H1 (cell line): ENCODE data around the gene AKR1C3. TPM values are rescaled to one million over a fixed set of nuclear protein-coding genes. Genes with fewer than 3 reads are reported as not detected.

Experiments
- CTCF ChIA-PET: fragments of 300-600 bp; sonication (Branson Sonifier 250); formaldehyde crosslinking; loops from one replicate; lab custom pipeline; 2021; ENCODE audit not compliant: partially characterized antibody; lab: Charles Lee
- POLR2A ChIA-PET: fragments of 300-600 bp; sonication (Branson Sonifier 250); formaldehyde crosslinking; loops from one replicate; lab custom pipeline; 2021; ENCODE audit warnings: inconsistent platforms; ENCODE audit not compliant: partially characterized antibody; lab: Charles Lee
- DNase-seq, 2 experiments: peaks; one replicate each; pipeline versions ENCODE4 v3.0.0 to v3.0.0-alpha.2; 2010 to 2022; ENCODE audit warnings: low spot score in 2 of 2, low read depth in 1 of 2, mixed read lengths in 1 of 2
- FAIRE-seq: peaks from 2 replicates; lab custom pipeline; 2011; peaks lifted over from hg19 to GRCh38; lab: Jason Lieb, UNC
- H2AFZ ChIP-seq: 2 replicates; pipeline ENCODE4 v1.8.1; 2012; ENCODE audit warnings: low read length, inconsistent platforms
- H2AK5ac ChIP-seq: 2 replicates; pipeline ENCODE4 v1.6.1; 2013; ENCODE audit warnings: low read depth, low read length
- H2BK120ac ChIP-seq: replicated peaks from 2 replicates; pipeline ENCODE3; 2013; ENCODE audit warnings: low read depth, low read length, inconsistent platforms
- H2BK12ac ChIP-seq: 2 replicates; pipeline ENCODE4 v1.6.1; 2013; ENCODE audit warnings: low read depth, low read length
- H2BK15ac ChIP-seq: 2 replicates; pipeline ENCODE4 v1.6.1; 2013; ENCODE audit warnings: low read length
- H2BK20ac ChIP-seq: 2 replicates; pipeline ENCODE4 v1.6.1; 2013; ENCODE audit warnings: low read length
- H2BK5ac ChIP-seq: 2 replicates; pipeline ENCODE4 v1.6.1; 2013; ENCODE audit warnings: low read depth, low read length
- H3K14ac ChIP-seq: 2 replicates; pipeline ENCODE4 v1.6.1; 2013; ENCODE audit warnings: inconsistent platforms; ENCODE audit not compliant: insufficient read length
- H3K18ac ChIP-seq: 2 replicates; pipeline ENCODE4 v1.6.1; 2013; ENCODE audit warnings: low read length; ENCODE audit errors: extremely low read depth
- H3K23ac ChIP-seq: 2 replicates; pipeline ENCODE4 v1.6.1; 2013; ENCODE audit warnings: inconsistent platforms; ENCODE audit not compliant: insufficient read length
- H3K23me2 ChIP-seq: 2 replicates; pipeline ENCODE4 v1.6.1; 2013; ENCODE audit warnings: low read depth, low read length
- H3K27ac ChIP-seq: 2 replicates; pipeline ENCODE4 v1.6.1; 2011; ENCODE audit warnings: low read depth, low read length, inconsistent platforms
- H3K27me3 ChIP-seq, 4 experiments: replicated peaks in 1 of 4; 1 replicate in 1 of 4; 2 replicates in 3 of 4; pipeline versions ENCODE4 v1.6.1 to v1.8.1; 2011 to 2013; ENCODE audit warnings: low read length in 3 of 4, mild to moderate bottlenecking in 3 of 4, inconsistent platforms in 2 of 4, mixed read lengths in 2 of 4, moderate library complexity in 1 of 4; ENCODE audit not compliant: control insufficient read depth in 3 of 4, insufficient read depth in 3 of 4; ENCODE audit errors: extremely low read depth in 1 of 4
- H3K36me3 ChIP-seq, 4 experiments: 2 replicates each; pipeline versions ENCODE4 v1.6.1 to v1.8.1; 2011 to 2013; ENCODE audit warnings: mild to moderate bottlenecking in 4 of 4, low read length in 3 of 4, moderate library complexity in 2 of 4, control low read depth in 1 of 4, inconsistent platforms in 1 of 4; ENCODE audit not compliant: insufficient read depth in 4 of 4, control insufficient read depth in 2 of 4
- H3K4ac ChIP-seq: replicated peaks from 2 replicates; pipeline ENCODE3; 2013; ENCODE audit warnings: low read length, low read depth, mixed read lengths, inconsistent platforms; ENCODE audit not compliant: insufficient read length
- H3K4me1 ChIP-seq, 4 experiments: replicated peaks in 1 of 4; 1 replicate in 1 of 4; 2 replicates in 3 of 4; pipeline versions ENCODE4 v1.6.1 to v1.8.1; 2011 to 2013; ENCODE audit warnings: low read length in 3 of 4, inconsistent platforms in 2 of 4, mixed read lengths in 1 of 4; ENCODE audit not compliant: insufficient read depth in 4 of 4, control insufficient read depth in 3 of 4
- H3K4me2 ChIP-seq, 2 experiments: 2 replicates each; pipeline versions ENCODE4 v1.6.1 to v1.8.1; 2011 to 2013; ENCODE audit warnings: low read depth in 2 of 2, low read length in 2 of 2, control low read depth in 1 of 2, inconsistent platforms in 1 of 2, mild to moderate bottlenecking in 1 of 2; ENCODE audit not compliant: insufficient read depth in 1 of 2
- H3K4me3 ChIP-seq, 4 experiments: fragments of 200-600, 300-600 bp in 1 of 4; sonication (generic), shearing (Covaris generic), sonication (Bioruptor Twin) in 1 of 4; 2 replicates each; pipeline versions ENCODE4 v1.5.1 to v1.8.1; 2011 to 2016; ENCODE audit warnings: low read length in 4 of 4, low read depth in 3 of 4, control low read depth in 2 of 4, inconsistent platforms in 2 of 4, mild to moderate bottlenecking in 2 of 4, mixed read lengths in 1 of 4, moderate library complexity in 1 of 4; ENCODE audit not compliant: insufficient read depth in 2 of 4; ENCODE audit errors: extremely low read depth in 1 of 4
- H3K56ac ChIP-seq: replicated peaks from 2 replicates; pipeline ENCODE3; 2013; ENCODE audit warnings: low read depth, mild to moderate bottlenecking, mixed read lengths, low read length, inconsistent platforms; ENCODE audit not compliant: insufficient read length
- H3K79me1 ChIP-seq: 2 replicates; pipeline ENCODE4 v1.6.1; 2013; ENCODE audit warnings: low read depth, low read length, control low read depth
- H3K79me2 ChIP-seq, 2 experiments: 2 replicates each; pipeline versions ENCODE4 v1.6.1 to v1.8.1; 2012 to 2013; ENCODE audit warnings: low read length in 2 of 2, mild to moderate bottlenecking in 2 of 2, inconsistent platforms in 1 of 2; ENCODE audit not compliant: insufficient read depth in 2 of 2, control insufficient read depth in 1 of 2
- H3K9ac ChIP-seq, 4 experiments: replicated peaks in 1 of 4; 1 replicate in 1 of 4; 2 replicates in 3 of 4; pipeline versions ENCODE4 v1.6.1 to v1.8.1; 2011 to 2013; ENCODE audit warnings: low read depth in 3 of 4, low read length in 3 of 4, control low read depth in 2 of 4, mild to moderate bottlenecking in 2 of 4, moderate library complexity in 2 of 4, inconsistent platforms in 1 of 4; ENCODE audit errors: extremely low read depth in 1 of 4
- H3K9me3 ChIP-seq, 2 experiments: 2 replicates each; pipeline versions ENCODE4 v1.6.1 to v1.8.1; 2012 to 2013; ENCODE audit warnings: mild to moderate bottlenecking in 2 of 2, moderate library complexity in 2 of 2, control low read depth in 1 of 2, inconsistent platforms in 1 of 2, low read depth in 1 of 2, low read length in 1 of 2, mixed read lengths in 1 of 2; ENCODE audit not compliant: insufficient read depth in 2 of 2
- H4K20me1 ChIP-seq, 2 experiments: replicated peaks in 1 of 2; 2 replicates each; pipeline versions ENCODE3 to v1.8.1; 2011 to 2013; ENCODE audit warnings: inconsistent platforms in 2 of 2, low read length in 2 of 2, mild to moderate bottlenecking in 1 of 2; ENCODE audit not compliant: insufficient read depth in 2 of 2, control insufficient read depth in 1 of 2
- H4K5ac ChIP-seq: 2 replicates; pipeline ENCODE4 v1.6.1; 2013; ENCODE audit warnings: low read length, low read depth, mixed read lengths, inconsistent platforms; ENCODE audit not compliant: insufficient read length
- H4K8ac ChIP-seq: 2 replicates; pipeline ENCODE4 v1.8.0; 2013; ENCODE audit warnings: mild to moderate bottlenecking, moderate library complexity, low read length, inconsistent platforms; ENCODE audit not compliant: insufficient read depth; ENCODE audit errors: extremely low read depth
- H4K91ac ChIP-seq: replicated peaks from 2 replicates; pipeline ENCODE3; 2013; ENCODE audit warnings: low read length, mixed read lengths, inconsistent platforms; ENCODE audit not compliant: insufficient read length
- BCL11A ChIP-seq, 2 experiments: IDR thresholded peaks; one replicate each; pipeline ENCODE4 v1.6.1; 2011; ENCODE audit warnings: low read depth in 2 of 2, low read length in 2 of 2, mild to moderate bottlenecking in 2 of 2
- TEAD4 ChIP-seq: IDR thresholded peaks from 2 replicates; pipeline ENCODE4 v1.6.1; 2012; ENCODE audit warnings: low read depth, low read length, inconsistent platforms, mixed read lengths
- WGBS, 2 experiments: shearing (Covaris generic) in 1 of 2; methylation state at CpG; one replicate each; pipeline versions ENCODE4 v1.1.6 to v1.1.7; 2013 to 2015; ENCODE audit warnings: low lambda C conversion rate in 2 of 2, mixed read lengths in 2 of 2, inconsistent platforms in 1 of 2, low coverage in 1 of 2, missing lambda C conversion rate in 1 of 2; ENCODE audit not compliant: insufficient replicate concordance in 2 of 2, insufficient coverage in 1 of 2, insufficient read length in 1 of 2; ENCODE audit errors: extremely low coverage in 1 of 2, missing lambda C conversion rate in 1 of 2; 5-methylcytosine and 5-hydroxymethylcytosine counted together
- polyA plus RNA-seq, 7 experiments: library from polyadenylated mRNA; depleted of rRNA in 3 of 7; stranded (reverse) in 5 of 7; unstranded in 2 of 7; fragments of >200 nt in 5 of 7; fragments of 200-250 nt in 2 of 7; gene quantifications; 1 replicate in 5 of 7; 2 replicates in 1 of 7; 4 replicates in 1 of 7; pipeline versions ENCODE4 v1.2.1 to v1.2.3, GENCODE V29; 2011 to 2013; ENCODE audit warnings: missing spikeins in 2 of 7, mixed read lengths in 2 of 7
- total RNA-seq: library from RNA; stranded (reverse); fragmentation: NEBNext Ultra II Directional; extraction: Animal tissue kit (Norgen Biotek cat#: 25700); gene quantifications from 2 replicates; pipeline ENCODE4 v1.2.1, GENCODE V29; 2021
- TF ChIP-seq, protein P1 (sequence below): IDR thresholded peaks from 2 replicates; pipeline ENCODE4 v1.6.1; 2012; ENCODE audit warnings: inconsistent platforms

Gene AKR1C3
- total and polyA plus RNA-seq, 2 of the 8 experiments (the other 6 are each of a cell fraction or from before 2014, with no cell fraction given) = 4.6 to 6.9 TPM

DNA sequence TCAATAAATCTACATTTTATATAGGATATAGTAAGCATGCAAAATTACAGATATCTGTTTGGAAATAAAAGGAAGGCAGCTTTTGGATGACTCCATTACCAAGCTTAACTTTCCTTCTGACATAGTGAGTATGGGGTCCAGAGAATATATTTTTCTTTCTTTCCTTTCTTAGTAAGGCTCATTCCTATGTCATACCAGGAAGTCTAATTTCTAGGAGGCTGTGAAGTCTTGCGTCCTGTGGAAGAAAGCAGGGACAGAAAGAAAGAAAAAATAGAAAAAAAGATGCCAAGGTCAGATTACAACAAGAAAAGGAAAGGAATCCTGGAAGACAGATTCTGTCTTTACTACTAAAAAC is 54.4 kb downstream of the AKR1C3 start:
- Histone ChIP-seq H3K27ac (no peak overlapping the region), H3K4me3 (no peak overlapping the region), H3K79me2 (no peaks in the 10 kb centered on the region), H4K91ac (no peak overlapping the region), H3K4me2 (no peak overlapping the region), H4K5ac (no peak overlapping the region), H2BK120ac (no peak overlapping the region), H3K23ac (no peak overlapping the region), H3K14ac (no peak overlapping the region), H4K8ac (no peak overlapping the region), H3K36me3 (no peaks in the 10 kb centered on the region), H3K79me1 (no peaks in the 10 kb centered on the region), H3K4ac (no peak overlapping the region), H3K56ac (no peak overlapping the region), H3K4me1 (no peaks in the 10 kb centered on the region), H2BK12ac (no peak overlapping the region), H2BK15ac (no peak overlapping the region), H3K9ac (no peak overlapping the region), H2BK20ac (no peak overlapping the region), H2AFZ (no peak overlapping the region), H2AK5ac (no peak overlapping the region), H4K20me1 (no peaks in the 10 kb centered on the region), H3K18ac (no peak overlapping the region), H3K27me3 (no peaks in the 10 kb centered on the region), H2BK5ac (no peak overlapping the region), H3K9me3 (peaks cover 14 to 23% of the 10 kb centered on the region in 2 experiments; a peak in 3 of 4 replicates), H3K23me2 (no peaks in the 10 kb centered on the region)
- TF ChIP-seq TEAD4 = no peak
- TF ChIP-seq, protein P1, sequence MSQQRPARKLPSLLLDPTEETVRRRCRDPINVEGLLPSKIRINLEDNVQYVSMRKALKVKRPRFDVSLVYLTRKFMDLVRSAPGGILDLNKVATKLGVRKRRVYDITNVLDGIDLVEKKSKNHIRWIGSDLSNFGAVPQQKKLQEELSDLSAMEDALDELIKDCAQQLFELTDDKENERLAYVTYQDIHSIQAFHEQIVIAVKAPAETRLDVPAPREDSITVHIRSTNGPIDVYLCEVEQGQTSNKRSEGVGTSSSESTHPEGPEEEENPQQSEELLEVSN = no peak
- TF ChIP-seq BCL11A (IDR thresholded peaks at IDR 0.05; ENCODE audit: low read depth in 2 of 2, low read length in 2 of 2) = no peak
- ChIA-PET POLR2A (no interaction called here), CTCF (interaction anchor here (0.5 kb wide), 1 partner anchor 329 kb away, joined by 3 read pairs; no protein-coding TSS in a partner anchor)
- no peak for FAIRE-seq
- 71% methylated on average over 1 of the region's 1 CpG; no CpG with 5 or more reads in 1 of the 2 experiments for WGBS, 2 experiments
- no peak for DNase-seq
